DMS53 treated with DMSO at 0.1 percent for 48 hours (cell line): ENCODE data around the gene GFOD1.

Source experiments
- DNase-seq: peaks from one replicate; lab custom pipeline; 2025; ENCODE audit not compliant: unreplicated experiment; lab: John Stamatoyannopoulos, UW

The GFOD1 gene

GRCh38 chr6:13486679-13487121 is 700 bp downstream of the GFOD1 start:
- DNase-seq: peak; percentile 34

GRCh38 chr6:13485923-13486562 is 1.4 kb downstream of the GFOD1 start:
- DNase-seq: peak; percentile 34

GRCh38 chr6:13485303-13485702 is 2.1 kb downstream of the GFOD1 start:
- no peak for DNase-seq

GRCh38 chr6:13484827-13485226 is 2.6 kb downstream of the GFOD1 start:
- no peak for DNase-seq

GRCh38 chr6:13484138-13484708 is 3.2 kb downstream of the GFOD1 start:
- DNase-seq: no peak

- no peak for DNase-seq
Measured at GRCh38 chr6:13480631-13481501, 6.5 kb downstream of the GFOD1 start.

GRCh38 chr6:13479971-13480434 is 7.4 kb downstream of the GFOD1 start:
- DNase-seq: no peak

- DNase-seq: no peak
Measured at GRCh38 chr6:13479206-13479800, 8.1 kb downstream of the GFOD1 start.

- DNase-seq: no peak
Measured at GRCh38 chr6:13478525-13478966, 8.9 kb downstream of the GFOD1 start.

GRCh38 chr6:13474787-13475186 is 12.6 kb downstream of the GFOD1 start:
- DNase-seq: no peak

- no peak for DNase-seq
Measured at GRCh38 chr6:13474360-13474759, 13.0 kb downstream of the GFOD1 start.

- no peak for DNase-seq
Measured at GRCh38 chr6:13473768-13474165, 13.6 kb downstream of the GFOD1 start.

GRCh38 chr6:13472976-13473767 is 14.2 kb downstream of the GFOD1 start:
- no peak for DNase-seq

- DNase-seq: no peak
Measured at GRCh38 chr6:13472099-13472498, 15.3 kb downstream of the GFOD1 start.

- no peak for DNase-seq
Measured at GRCh38 chr6:13471184-13471583, 16.2 kb downstream of the GFOD1 start.

GRCh38 chr6:13470238-13471140 is 16.9 kb downstream of the GFOD1 start:
- DNase-seq: no peak

- no peak for DNase-seq
Measured at GRCh38 chr6:13469693-13470092, 17.7 kb downstream of the GFOD1 start.

GRCh38 chr6:13468839-13469238 is 18.6 kb downstream of the GFOD1 start:
- DNase-seq: no peak

- no peak for DNase-seq
Measured at GRCh38 chr6:13467216-13467600, 20.2 kb downstream of the GFOD1 start.
